HT-29 (cell line): ENCODE results near the gene ZNF488. TPM values are rescaled to one million over a fixed set of nuclear protein-coding genes. Genes with fewer than 3 reads are reported as not detected.
"Not testable (repeated sequence)": the region's sequence is repeated elsewhere in the genome, so short reads cannot be mapped to it uniquely, and the experiment has no call there.

Experiments
- DNase-seq: peaks from one replicate; pipeline ENCODE4 v3.0.0-alpha.2; 2015; ENCODE audit warnings: low spot score
- total RNA-seq: library from RNA; depleted of rRNA; stranded (reverse); fragments of >200 nt; shearing (Covaris generic); gene quantifications from 2 replicates; pipeline ENCODE4 v1.2.3, GENCODE V29; 2014

The ZNF488 gene
- total RNA-seq, 1 experiment from 2014 or later: 6.6 TPM

DNA sequence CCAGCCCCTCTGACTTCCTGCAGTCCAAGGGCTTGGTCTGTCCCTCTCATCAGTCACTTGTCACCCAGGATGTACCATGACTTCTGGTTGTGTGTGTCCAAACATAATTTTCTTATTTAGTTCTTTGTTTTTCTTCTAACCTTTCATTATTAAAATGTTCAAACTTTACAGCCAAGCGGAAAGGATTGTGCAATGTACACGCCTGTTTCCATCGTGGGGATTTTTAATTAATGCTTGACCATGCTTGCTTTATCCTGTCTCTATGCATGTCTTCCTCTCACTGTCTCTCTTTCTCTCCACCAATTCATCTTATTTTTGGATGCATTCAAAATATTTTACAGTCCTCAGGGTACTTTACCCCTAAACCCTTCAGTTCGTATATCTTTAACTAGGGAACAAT is 26.2 kb upstream of the ZNF488 start:
- DNase-seq: no peak

DNA sequence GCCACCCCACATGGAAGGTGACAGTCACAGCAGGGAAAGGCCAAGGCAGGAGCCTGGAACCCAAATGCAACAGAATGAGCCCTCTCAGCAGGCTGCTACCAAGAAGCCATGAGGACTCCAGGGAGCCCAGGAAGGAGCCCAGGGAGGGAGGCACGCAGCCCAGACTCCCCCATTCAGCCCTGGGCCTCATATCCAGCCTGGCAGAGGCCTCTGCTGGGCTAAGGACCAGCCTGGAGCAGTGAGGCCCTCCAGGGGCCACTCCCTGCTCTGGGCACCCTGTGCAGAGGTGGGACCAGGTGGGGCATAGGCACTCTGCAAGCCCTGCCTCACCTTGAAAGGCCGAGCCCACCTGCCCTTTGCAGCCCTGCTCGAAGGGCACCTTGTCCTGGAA is 25.8 kb upstream of the ZNF488 start:
- no peak for DNase-seq

DNA sequence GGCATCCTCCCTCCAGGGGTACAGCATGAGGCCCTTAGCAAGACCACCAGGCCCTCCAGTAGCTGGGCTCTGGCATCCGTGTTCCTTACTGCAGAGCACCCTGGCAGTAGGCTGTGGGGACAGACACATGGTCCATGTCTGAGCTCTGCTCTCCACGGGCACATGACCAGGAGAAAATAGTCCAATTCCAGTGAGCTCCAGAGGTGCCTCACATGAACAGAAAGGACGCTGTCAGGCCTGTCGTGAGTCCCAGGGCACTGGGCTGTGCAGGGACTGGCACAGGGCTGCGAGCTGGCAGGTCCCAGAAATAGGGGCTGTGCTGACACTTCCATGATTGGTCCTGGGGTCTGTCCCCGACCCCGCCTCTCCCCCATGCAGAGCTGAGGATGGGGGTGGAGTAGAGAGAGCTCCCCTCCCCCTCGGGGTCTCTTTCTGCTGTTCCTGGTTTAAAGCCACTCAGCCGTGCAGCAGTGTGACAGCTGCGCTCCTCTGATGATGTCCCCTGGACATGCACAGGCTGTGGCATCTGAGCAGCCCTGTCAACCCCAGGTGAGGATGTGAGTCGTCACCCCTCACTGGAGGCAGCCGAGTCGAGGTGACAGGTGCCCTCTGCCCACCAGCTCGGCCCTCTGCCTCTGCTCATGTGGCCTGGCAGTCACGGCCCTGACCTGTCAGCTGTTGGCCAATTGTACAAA is 25.2 kb upstream of the ZNF488 start:
- no peak for DNase-seq

DNA sequence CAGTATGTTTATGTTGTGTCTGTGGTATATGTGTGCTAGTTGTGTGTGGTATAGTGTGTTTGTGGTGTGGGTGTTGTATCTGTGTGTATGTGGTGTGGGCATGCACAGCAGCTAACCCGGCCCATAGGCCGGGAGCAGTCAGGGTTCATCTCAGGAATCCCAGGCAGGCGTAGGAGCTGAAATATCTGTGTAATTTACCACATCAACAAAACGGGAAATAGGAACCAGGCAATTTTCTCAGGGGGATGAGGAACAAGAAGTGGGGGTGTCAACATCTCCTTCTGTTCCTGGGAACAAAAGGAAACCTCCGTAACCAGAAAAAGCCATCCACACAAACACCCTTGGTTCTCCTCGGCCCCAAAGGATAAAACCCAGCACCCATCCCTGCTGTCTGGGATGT is 24.5 kb upstream of the ZNF488 start:
- DNase-seq: no peak

DNA sequence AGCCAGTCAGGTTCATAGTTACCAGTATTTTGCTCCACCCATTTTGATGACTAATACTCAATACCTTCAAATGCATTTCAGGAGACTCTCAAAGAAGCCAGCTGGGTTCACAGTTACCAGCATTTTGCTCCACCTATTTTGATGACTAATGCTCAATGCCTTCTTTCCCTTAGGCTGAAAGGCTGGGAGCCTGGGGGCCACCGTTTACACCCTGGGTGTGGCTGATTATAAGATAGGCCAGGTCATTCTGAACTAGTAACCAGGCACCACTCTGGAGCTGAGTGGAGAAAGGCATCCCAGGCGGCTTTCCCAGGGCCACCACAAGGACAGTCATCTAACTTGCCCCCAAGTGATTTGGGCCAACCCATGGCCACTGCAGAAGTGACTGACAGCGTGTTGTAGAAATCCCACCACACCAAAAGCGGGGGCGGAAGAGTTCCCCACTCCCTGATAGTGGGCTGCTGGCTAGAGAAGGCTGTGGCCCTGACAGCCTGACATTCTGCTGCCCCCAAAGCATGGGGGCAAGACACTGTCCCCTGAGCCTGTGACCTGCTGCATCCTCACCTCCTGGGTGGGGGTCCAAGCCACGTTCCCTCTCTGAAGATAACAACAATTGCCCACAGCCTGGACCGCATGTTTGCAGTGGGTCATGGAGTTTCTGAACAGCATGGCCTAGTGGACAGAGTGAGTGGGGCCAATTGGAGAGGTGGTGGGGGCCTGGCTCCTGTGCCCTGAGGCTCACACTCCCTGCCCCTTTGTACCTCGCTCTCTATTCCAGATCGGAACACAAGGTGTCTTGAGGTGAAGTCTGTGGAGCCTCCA is 23.0 kb upstream of the ZNF488 start:
- peak; percentile 98 for DNase-seq

DNA sequence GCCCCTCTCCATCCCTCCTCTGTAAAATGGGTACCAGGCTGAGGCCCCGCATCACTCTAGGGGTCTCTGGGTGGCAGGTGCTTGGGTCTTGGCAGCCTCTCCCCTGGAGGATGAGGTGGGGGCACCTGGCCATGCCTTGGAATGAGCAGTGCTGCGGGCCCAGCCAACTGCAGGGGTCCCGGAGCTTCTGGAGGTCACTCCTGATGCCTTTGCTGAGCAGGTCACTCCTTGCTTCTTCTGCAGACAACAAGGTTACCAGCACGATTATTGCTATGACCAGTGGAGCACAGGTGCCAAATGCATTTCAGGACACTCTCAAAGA is 22.4 kb upstream of the ZNF488 start:
- no peak for DNase-seq

DNA sequence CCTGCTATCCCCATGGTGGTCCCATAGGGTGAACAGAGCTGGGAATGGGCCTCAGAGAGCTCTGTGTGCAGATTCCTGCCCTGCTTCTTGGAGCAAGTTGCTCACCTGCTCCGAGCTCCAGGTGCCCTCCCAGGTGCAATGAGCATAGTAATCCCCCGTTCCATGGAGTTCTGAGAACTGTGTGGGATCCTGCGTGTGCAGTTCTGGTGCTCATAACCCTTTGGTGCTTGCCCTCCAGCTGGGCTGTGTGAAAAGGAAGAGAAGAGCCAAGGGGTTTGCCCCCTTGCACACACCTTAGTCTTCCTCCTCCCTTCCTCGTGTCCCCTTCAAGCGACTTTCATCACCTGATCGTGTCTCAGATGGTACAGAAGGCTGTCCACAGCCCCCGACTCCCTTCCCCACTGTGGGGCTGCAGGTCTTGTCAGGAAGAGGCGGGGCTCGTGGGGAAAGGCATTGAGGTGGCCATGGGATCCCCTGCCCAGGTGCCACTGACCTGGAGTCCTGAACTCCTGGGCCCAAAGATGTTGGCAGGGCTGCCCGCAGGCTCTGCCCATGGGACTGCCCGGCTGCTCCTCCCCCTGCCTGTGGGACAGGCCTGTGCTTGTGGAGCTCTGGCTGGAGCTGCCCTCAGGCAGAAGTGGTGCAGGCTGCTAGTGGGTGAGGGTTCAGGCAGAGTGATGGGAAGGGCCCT is 21.9 kb upstream of the ZNF488 start:
- peak; percentile 69 for DNase-seq

DNA sequence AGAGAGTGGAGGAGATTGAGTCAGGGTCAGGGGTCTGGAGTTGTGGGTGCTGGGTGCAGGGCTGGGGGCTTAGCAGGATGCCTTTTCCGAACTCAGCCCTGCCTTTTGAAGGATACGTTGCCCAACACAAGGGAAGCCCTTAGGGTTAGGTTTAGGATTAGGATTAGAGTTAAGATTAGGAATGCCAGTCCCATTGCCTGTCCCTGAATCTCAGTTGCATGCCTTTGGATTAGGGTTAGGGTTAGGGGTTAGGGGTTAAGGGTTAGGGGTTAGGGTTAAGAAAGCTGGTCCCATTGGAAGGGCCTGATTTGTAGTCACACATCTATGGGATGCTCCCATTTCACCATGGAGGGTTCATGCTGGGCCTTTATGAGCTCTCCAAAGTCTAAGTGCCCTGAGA is 20.8 kb upstream of the ZNF488 start:
- DNase-seq: no peak

DNA sequence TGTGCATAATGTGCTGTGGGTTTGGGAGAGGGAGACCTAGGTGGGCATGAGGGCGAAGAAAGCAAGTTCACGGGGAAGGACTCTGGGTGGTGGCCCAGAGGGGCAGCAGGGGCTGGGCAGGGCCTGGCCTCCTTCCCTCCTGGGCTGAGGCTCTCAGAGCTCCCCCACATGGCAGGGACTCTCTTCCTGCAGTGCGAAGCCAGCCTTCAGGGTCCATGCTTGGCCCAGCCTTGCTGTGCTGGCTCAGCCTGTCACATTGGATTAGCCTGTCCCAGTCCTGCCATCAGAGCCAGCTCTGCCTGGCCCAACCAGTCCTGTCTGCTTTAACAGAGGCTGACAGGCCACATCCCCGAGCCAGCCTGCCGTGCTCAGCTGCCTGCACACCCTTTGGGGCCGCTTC is 20.4 kb upstream of the ZNF488 start:
- DNase-seq: no peak

DNA sequence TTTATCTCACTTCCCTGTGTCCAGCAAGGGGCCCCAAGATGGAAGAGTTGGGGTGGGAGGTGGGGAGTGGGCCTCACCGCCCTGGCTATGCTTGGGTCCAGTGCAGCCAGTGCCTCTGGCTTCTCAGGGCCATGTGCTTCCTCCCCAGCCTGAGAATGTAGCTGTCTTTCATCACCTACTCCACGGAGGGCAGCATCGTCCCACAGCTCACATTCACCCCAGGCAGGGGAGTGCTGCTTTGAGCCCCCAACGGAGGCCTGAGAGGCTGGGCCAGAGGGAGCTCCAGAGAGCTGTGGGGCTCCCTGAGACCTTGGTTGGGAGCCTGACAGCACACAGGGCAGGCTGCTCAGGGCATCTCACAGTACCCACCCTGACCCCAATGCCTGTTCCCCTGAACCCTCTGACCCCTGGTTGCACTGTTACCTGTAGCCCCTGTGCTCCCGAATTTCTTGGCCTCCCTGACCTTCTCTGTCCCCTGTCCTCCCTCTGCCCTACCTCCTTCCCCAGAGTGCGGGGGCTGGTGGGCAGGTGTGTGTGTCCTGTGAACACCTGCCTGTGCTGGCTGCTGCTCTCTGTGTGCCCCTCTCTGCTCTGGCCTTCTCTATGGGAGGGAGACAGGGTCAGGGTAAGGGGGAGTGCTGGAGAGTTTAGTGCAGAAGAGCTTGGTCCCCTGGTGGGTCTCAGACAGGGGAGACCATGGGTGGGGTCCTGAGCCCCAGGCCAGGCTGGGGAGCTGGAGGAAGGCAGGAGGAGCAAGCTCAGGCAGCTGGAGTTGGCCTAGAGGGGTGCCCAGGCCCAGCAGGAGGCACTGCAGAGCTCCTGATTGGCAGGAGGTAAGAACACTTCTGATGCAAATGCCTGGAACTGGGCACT is 19.6 kb upstream of the ZNF488 start:
- DNase-seq: peak; percentile 35

DNA sequence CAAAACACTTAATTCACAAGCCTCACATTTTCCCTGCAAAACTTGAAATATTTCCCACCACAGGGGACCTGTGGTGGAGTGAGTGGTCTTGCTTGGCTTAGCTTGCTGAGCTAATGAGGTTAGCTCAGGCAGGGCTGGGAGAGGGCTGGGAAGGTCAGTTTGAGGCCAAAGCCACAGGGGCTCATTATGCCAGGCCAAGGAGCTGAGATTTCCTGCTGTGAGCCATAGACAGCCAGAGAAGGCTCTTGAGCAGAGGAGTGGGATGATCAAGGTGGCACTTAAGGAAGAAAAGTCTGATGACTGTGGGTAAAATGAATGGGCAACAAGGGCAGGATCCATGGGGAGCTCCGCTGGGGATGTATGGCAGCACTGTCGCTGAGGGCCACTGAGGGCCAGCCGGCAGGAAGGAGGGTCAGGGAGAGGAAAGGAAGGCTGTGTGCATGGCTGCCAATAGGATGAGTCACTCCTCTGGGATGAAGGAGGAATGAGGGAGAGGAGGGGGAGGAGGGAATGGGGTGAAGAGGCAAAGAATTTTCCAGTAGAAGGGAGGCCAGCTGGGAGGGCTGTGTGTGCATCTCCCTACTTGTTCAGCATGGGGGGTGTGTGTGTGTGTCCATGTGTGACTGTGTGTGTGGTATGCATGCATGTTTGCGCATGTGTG is 18.7 kb upstream of the ZNF488 start:
- DNase-seq: peak; percentile 83

DNA sequence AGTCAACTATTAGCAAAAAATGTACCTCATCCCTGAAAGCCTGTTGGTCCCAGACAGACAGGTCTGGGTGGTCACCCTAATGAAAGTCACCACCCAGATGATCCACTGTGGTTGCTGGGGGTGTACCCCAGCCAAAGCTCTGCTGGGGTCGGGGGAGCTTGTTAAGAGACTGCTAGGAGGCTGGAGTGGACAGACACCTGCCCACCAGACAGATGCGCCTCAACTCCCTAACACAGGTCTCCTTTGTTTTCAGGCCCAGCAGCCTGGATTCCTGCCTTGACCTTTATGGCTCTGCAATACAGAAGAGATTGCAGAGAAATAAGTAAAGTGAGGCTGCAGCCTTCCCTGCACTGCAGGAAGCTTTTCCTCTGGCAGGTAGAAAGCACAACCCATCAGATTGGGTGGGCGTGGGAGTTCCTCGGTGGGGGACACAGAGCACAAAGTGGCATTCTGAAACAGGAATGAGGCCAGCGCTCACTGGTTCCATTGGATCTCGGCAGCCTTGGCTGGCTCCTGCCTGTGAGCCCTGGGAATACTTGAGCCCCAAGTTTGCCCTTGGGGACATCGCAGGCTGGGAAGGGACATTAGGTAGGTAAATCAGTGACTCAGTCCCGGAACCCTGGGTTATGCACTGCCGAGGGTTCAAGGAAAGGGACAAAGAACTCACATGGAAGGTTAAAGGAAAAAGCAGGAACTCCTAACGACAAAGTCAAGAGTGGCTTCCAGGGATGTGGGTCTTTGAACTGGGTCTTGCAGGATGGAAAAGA is 18.0 kb upstream of the ZNF488 start:
- DNase-seq: no peak

DNA sequence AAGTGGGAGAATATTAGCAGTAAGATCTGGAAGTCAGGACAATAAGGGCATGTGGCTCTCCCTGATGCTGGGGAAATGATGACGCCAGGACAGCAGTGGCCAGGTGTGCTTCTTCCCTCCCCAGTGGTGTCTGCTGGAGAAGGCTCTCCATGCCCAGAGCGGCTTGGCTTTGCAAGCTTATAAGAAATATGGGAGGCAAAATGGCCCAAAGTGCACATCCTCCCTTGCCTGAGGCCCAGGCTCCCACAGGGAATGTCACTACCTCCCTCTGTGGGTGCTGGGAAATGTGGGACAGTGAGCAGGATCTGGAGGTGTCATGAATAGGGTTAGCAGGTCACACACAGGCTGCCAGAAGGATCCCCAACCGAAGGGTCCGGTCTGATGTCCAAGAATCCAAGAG is 17.1 kb upstream of the ZNF488 start:
- DNase-seq: no peak

DNA sequence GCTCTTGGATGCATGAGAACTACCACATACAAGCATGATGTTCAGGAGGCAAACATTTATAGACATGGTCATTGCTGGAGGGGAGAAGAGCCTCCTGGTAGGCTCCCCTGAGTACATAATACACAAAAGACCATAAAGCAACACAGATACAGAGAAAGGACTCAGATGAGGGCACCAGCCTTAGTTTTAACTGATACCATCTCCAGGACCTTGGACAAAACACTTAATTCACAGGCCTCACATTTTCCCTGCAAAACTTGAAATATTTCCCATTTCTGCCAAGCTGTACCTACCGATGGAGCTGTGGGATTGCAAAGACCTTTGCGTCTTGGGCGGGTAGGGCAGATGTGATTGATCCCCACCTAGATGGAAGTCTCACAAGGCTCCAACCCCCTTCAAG is 16.7 kb upstream of the ZNF488 start:
- no peak for DNase-seq

DNA sequence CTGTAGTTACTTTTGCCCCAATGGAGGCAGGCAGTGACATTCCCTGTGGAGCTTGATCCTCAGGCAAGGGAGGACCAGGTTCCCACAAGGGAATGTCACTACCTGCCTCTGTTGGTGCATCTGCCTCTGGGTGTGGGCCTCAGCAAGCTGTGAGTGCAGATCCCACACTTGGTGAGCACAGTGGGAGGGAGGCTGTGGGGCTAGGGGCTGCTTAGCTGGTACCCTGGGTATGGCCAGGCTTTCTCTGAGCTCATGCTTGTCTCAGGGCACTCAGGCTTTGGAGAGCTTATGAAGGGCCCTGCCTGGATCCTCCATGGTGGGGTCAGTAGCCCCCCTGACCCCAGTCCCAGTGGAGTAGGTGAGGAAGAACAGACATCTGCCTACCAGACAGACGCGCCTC is 16.2 kb upstream of the ZNF488 start:
- no peak for DNase-seq

DNA sequence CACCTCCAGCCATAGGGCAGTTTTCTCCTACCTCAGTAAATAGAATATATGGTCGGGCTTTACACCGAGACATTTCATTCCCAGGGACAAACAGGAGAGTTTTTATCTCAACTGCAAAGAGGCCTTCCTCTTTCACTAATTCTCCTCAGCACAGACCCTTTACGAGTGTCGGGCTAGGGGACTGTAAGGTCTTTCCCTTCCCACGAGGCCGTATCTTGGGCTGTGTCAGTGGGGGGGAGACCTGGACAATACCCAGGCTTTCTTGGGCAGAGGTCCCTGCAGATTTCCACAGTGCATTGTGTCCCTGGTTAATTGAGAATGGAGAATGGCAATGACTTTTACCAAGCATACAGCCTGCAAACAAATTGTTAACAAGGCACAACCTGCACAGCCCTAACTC is 13.2 kb upstream of the ZNF488 start:
- DNase-seq: no peak

DNA sequence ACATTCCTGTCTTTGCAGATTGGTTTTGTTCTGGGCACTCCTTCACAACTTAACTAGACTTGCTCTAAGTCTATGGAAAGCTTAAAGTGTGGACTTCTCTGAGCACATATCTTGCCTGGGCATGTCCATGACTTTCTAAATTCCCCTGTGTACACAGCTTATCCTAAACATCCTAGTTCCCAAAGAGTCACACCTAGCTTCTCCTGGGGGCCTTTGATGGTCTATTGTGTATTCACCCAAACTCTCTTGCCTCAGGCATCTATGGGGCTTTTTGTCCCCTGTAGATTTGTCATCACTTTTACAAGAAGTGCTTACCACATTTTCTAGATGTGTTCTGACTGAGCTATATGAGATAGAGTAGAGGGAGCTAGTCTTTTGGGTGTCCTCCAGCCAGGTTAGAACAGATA is 12.2 kb upstream of the ZNF488 start:
- no peak for DNase-seq

DNA sequence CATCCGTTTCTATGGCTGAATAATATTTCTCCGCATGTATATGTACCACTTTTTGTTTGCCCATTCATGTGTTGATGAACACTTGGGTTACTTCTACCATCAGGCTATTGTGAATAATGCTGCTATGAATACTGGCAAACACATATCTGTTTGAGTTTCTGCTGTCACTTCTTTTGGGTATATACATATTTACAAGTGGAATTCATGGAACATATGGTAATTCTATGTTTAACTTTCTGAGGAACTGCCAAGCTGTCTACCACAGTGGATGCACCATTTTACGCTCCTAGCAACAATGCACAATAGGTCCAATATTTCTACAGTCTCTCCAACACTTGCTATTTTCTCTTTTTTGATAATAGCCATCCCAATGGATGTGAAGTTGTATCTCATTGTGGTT is 5.5 kb upstream of the ZNF488 start:
- DNase-seq: no peak

DNA sequence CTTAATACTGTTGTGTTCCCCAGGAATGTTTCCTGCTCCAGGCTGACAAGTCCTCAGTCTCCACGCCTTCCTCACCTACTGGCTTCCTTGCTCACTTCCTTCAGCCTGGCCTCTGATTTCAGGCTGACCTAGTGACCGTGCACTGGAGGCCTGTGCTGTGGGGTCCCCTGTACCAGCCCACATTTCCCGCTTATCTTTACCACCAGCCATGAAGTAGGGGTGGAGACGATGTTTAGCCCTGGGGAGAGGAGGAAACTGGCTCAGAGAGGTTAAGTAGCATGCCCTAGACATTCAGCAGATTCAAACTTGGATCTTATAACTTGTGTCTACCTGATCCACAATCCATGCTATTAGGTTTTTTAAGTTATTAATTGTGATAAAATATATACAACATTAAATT is 4.8 kb upstream of the ZNF488 start:
- DNase-seq: no peak

DNA sequence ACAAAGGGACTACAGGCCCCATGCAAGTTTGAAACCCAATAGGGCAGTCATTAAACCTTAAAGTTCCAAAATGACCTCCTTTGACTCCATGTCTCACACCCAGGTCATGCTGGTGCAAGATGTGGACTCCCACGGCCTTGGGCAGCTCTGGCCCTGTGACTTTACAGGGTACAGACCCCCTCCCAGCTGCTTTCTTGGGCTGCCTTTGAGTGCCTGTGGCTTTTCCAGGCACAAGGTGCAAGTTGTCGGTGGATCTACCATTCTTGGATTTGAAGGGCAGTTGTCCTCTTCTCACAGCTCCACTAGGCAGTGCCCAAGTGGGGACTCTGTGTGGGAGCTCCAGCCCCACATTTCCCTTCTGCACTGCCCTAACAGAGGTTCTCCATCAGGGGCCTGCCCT is 2.0 kb upstream of the ZNF488 start:
- not testable (repeated sequence) for DNase-seq
